22Rv1 (cell line): Measurements from ENCODE around the gene LRRK1.

ENCODE experiments used
- H3K27ac ChIP-seq: fragments of 450-650 bp; 2 replicates; pipeline ENCODE4 v1.5.1; 2017
- CTCF ChIP-seq: fragments of 450-650 bp; IDR thresholded peaks from 2 replicates; pipeline ENCODE4 v1.5.1; 2017; ENCODE audit warnings: mild to moderate bottlenecking
- ZFX ChIP-seq: fragments of 450-650 bp; IDR thresholded peaks from 2 replicates; pipeline ENCODE4 v1.6.1; 2017; ENCODE audit warnings: antibody characterized with exemption, borderline replicate concordance

The LRRK1 gene

DNA sequence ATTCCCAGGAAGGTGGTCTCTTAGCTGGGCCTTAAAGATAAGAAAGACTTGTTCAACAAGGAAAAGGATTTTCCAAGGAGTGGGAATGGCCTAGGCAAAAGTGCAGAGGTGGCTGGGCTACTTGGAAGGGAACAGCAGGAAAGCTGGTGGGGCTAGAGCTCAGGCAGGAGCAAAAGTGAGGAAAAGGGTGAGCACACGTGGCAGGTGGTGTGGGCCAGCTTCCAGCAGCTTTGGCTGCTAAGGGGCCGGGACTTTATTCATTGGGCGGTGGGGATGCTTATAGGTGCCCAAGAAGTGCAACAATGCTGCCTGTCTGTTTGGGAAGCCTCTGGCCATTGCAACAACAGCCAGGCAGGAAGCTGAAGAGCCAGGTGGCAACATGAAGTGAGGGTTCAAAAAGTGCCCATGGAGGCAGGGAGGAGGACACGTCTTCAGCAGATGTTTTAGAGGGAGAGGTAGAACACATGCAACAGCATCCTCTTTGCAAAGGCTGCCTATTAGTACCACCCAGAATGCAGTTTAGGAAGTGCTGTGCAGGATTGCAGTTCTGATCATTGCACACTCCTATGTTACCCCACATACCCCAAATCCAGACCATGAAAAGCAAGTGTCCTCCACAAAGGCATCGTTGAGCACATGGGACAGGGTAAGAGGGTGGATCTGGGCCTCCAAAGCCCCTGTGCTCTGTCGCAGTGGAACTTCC lies 25.7 kb upstream of the LRRK1 start:
- no peak overlapping the region for H3K27ac ChIP-seq
- TF ChIP-seq CTCF, result no peak
- TF ChIP-seq ZFX, result no peak

GRCh38 chr15:100893964-100894295 lies 25.2 kb upstream of the LRRK1 start:
- TF ChIP-seq ZFX (no peak), CTCF (no peak)

DNA sequence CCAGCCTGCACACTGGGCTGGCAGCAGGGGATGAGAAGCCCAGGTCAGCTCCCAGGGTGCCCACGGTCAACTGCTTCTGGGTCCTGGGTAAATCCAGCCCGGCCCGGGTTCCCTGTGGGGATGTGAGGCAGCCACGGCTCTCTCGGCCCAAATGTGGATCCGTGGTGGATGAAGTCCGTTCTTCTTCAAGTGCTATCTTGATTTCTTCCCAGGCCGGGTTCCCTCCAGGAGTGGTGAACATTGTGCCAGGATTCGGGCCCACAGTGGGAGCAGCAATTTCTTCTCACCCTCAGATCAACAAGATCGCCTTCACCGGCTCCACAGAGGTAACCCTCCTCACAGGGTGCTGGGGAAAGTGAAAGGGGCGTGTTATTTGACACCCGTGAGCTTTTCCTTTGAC lies 23.4 kb upstream of the LRRK1 start:
- TF ChIP-seq ZFX, result no peak
- no peak for TF ChIP-seq CTCF
- H3K27ac ChIP-seq, result no peak overlapping the region

More at GRCh38 chr15:100893964-100894295, 25.2 kb upstream of the LRRK1 start:
- no peak overlapping the region for H3K27ac ChIP-seq

- no peak for TF ChIP-seq CTCF
- no peak for TF ChIP-seq ZFX
- H3K27ac ChIP-seq, result no peak overlapping the region
Measured at GRCh38 chr15:100897221-100898151, 21.7 kb upstream of the LRRK1 start.

DNA sequence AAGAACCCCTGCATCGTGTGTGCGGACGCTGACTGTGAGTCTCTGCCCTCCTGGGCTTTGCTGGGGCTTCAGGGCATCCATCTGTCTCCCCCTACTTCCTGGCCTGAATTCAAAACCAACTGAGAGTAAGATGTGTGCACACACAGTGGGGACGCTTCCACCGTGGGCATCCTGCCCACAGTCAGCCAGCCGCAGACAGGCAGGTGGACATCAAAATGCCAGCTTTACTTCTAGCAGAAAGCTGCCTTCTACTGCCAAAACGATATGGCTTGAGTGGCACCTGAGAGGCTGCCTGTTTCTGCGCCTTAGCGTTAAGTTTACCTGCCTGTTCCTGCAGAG lies 21.0 kb upstream of the LRRK1 start:
- H3K27ac ChIP-seq, result no peak overlapping the region
- TF ChIP-seq CTCF, result no peak
- TF ChIP-seq ZFX, result no peak

GRCh38 chr15:100898661-100899462 lies 20.3 kb upstream of the LRRK1 start:
- H3K27ac ChIP-seq, result no peak overlapping the region
- TF ChIP-seq CTCF (no peak), ZFX (no peak)
